Uterus (tissue), 2 donors: Measurements from ENCODE around the gene PDE3B.

ENCODE experiments used
- CTCF ChIP-seq, 4 experiments: fragments of 200-600 bp in 2 of 4; fragments of 450-650 bp in 2 of 4; sonication (generic) in 2 of 4; IDR thresholded peaks; one replicate each; pipeline ENCODE4 v1.5.1; 2016 to 2019; ENCODE audit warnings: antibody characterized with exemption in 4 of 4, mild to moderate bottlenecking in 2 of 4, moderate library complexity in 1 of 4
- POLR2A ChIP-seq, 2 donors: fragments of 450-650 bp; IDR thresholded peaks; one replicate each; pipeline ENCODE4 v1.6.1; 2016; ENCODE audit warnings: antibody characterized with exemption in 2 of 2, mild to moderate bottlenecking in 1 of 2, moderate library complexity in 1 of 2

- TF ChIP-seq CTCF (IDR thresholded peaks at IDR 0.05) (no peak), POLR2A (IDR thresholded peaks at IDR 0.05) (no peak)
These were observed 57.0 kb downstream of the PDE3B start for GRCh38 chr11:14700593-14700992.
